Kasumi-1 (cell line): ENCODE data around the gene RNF126.

Experiments used
- DNase-seq, 2 experiments: peaks; one replicate each; lab custom pipeline; 2025; lab: John Stamatoyannopoulos, UW

RNF126 gene

DNA sequence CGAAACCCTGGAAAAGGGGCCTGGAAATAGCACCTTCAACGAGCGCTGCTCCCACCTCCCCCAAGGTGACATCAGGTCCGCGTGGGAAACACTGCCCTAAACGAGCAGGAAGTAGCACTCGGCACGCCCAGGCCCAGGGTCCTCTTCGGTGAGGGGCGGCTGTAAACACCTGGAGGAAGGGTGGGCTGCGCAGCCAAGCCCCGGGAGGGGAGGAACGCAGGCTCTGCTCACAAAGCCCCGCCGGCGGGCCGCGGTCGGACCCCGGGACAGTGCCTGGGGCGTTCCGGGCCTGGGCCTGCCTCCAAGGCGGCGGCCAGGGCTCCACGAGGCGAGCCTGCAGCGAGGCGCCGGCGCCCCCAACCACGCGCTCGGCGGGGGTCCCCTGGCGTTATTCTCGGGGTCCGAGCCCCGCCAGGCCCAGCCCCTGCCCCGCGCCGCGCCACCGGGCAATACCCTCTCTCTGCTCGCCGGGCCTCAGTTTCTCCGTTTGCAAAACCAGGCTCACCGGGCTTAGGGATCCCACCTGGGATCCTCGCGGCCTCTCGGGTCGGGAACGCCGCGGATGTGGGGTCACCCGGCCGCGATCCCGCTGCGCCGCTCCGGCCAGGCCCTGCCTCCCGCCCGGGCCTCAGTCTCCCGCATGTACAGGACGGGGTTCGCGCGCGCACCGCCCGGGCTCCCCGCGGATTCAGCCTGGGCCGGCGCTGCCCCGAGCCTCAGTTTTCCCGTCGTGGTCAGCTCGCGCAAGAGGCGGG lies 630 bp downstream of the RNF126 start:
- peak; percentile 14 to 38 for DNase-seq

DNA sequence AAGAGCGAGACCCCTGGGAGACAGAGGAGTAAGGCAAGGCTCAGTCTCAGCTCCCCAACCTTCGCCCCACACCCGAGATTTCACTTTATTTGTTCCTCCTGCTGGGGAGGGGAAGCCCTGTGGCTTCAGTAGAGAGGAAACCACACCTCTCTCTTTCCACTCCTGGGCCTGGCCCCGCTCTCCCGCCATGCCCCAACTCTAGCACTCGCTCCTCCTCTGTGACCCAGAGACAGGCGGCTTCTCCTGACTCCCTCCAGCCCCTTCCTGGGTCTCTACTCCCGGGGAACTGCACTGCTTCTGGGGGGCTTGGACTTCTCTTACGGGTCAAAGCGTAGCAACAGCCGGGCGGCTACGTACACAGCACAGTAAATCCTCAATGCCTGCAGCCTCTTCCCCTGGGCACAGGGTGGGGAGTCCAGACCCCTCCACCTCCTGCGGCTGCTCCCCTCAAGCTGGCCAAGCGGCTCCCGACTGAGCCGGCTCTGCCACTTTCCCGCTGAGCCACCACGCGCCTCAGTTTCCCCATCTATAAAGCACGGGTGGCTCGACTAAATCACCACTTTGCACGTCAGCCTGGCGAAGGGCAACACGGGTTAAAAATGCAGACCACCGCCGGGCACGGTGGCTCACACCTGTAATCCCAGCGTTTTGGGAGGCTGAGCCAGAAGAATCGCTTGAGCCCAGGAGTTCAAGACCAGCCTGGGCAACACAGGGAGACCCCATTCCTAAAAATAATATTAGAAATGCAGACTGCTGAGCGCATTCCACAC lies 1.4 kb downstream of the RNF126 start:
- DNase-seq, result peak; percentile 65 to 70

DNA sequence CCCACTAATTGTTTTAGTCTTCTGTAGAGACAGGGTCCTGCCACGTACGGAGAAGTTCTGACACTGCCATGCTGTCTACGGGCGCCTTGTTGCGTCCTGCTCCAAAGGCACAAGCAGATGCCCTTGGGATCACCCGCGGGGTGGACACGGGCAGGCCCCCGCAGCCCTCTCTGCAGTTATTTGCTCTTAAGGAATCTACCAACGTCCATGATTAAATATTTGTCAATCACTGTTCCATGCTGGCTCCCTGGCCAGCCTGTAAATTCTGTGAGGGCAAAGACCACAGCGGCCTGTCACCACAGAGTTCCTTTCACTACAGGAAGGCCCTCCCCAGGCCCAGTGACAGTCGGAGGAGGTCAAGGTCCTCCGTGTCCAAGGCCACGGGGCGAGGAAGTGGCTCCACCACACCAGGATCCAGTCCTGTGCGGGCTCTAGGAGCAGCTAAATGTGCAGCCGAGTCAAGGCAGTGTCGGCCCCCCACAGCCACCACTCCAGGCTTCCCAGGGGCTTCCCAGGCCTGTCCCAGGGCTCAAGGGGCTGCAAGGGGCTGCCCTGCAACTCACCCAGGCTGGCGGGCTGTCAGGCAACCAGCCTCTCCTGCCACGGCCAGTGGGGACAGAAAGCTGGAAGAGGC lies 2.1 kb downstream of the RNF126 start:
- DNase-seq, result no peak

- DNase-seq, result no peak
Measured at GRCh38 chr19:658916-659839, 3.8 kb downstream of the RNF126 start.

DNA sequence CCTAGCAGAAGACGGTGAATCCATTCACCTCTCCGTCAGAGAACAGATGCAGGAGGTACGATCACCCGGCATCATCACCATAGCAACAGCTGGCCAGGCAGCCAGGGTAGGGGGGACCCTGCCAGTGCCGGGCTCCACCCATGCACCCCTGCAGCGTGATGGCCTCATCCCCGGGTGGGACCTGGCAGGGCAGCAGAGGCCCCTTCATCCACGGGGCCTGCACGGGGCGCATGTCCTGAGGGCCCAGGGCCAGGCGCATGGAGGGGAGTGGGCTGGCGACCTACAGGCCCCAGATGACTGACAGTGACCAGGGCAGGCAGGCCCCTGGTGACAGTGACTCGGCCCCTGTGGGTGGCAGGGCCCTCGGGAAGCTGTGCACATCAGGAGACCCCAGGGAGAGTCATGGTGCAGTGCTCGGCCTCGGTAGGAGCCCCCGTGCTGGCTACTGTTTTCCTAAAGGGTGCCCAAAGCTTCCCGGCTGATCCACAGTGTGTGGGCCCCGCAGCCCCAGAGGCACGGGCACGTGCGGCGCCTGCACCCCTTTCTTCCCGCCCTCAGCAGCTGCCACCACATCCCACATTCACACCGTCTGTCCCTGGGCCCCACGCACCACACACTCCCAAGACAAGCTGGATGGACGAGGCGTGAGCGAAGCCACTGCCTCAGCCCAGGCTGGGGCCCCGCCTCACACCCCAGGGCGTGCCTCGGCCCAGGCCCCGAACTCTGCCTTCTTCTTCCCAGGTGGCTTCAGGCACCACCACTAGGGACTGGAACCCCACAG lies 4.8 kb downstream of the RNF126 start:
- DNase-seq, result no peak

- no peak for DNase-seq
Measured at GRCh38 chr19:657611-658010, 5.4 kb downstream of the RNF126 start.

DNA sequence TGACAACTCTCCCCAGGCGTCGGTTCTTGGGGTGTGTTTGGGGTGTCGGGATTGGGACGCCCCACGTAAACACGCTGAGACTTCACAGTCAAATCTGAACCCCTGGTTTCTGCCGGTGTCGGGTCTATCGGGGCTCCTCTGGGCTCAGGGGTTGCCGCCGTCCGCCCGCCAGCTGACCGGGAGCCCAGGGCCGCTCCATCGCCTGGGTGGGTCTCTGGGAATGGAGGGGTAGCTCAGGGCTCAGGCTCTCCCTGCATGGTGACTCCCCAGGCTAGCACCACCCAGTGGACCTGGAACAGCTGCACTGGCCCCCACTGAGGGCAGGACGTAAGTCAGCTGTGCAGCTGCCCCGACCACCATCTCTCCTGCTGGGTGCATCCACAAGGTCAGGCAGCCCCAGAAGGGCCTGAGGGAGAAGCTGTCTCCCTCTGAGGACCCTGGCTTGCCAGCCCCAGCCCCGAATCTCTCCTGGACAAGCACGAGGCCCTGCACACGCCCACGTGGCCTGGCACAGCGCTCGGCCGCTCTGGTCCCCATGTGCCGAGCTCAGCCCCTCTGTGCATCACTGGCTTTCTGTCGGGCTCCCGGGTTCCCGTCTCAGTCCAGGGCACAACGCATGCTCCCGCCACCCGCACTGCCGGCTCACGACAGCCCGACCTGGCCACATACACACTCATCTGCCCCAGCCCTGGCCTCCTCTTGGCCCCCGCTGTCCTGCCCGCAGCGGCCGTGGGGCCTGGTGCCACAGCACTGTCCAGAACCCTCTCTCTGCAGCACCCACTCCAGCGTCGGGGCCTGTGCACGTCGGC lies 6.1 kb downstream of the RNF126 start:
- DNase-seq, result no peak

- no peak for DNase-seq
Measured at GRCh38 chr19:655691-656090, 7.3 kb downstream of the RNF126 start.

DNA sequence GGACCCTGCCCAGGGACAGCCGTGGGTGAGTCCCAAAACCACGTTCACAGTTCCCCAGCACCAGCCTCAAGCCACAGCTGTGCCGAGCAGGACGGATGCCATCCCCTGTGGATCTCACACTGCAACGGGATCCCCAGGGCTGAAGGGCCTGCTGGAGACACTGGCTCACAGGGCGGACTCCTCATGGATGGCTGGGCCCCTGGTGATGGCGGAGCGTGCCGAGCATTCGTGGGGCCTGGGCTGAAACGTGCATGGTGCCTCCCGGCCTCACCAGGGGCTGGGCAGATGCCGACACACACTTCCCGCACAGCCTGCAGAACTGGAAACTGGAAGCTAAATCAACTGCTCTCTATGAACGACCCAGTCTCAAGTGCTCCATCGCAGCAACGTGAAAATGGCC lies 9.6 kb downstream of the RNF126 start:
- no peak for DNase-seq

DNA sequence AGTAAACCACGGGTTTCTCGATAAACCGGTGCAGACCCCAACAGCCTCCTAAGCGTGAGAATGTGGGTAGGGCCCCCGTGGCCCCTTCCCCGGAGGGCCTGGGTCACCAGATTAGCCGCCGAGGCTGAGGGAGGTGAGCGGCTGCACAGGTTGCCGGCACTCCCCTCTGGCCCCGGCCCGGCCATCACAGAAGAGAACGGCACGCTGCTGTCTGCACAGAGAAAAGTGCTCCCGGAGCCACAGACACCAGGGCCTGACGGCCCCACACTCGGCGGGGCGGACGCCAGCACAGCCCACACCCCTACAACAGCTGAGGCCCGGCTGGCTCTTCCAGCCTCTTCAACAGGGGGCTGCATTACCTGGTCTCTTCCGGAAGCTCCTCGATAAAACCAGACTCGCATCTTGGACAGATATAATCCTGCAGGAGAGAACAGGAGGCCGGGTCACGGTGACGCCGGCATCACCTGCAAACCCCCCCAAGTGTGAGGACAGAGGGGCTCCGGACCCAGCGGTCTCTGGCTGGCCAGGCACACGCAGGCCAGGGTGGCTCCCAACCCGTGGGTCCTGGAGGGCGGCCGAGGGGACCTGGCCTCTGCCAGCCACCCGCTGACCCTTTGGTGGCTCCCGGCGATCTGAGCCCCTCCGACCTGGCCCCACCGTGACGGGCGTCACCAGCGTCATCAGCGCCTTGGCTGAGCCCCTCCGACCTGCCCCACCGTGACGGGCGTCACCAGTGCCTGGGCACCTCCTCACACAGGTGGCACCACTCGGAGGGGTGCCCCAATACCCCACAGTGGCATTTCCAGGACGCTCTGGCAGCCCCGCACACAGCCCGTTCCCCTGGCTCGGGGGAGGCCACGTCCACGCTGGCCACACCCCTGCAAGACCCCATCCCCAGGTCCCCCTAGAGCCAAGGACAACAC lies 10.3 kb downstream of the RNF126 start:
- DNase-seq, result no peak

DNA sequence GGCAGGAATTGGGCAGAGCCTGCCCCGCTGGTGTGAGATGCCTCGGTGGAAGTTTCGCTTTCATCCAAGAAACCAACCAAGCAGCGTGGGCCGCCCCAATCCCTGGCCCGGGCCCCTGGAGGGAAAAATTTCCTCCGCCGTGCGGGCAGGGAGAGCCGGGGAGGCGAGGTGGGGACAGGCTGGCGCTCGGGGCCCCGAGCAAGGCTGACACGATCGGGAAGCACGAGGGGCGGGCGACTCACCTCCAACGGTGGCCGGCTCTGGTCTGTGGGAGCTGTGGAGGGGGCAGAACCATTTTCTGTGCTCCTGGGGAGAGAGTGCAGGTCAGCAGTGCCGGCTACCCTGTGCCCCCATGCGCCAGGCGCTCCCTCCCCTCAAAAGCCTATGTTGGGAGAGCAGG lies 11.0 kb downstream of the RNF126 start:
- DNase-seq, result no peak

DNA sequence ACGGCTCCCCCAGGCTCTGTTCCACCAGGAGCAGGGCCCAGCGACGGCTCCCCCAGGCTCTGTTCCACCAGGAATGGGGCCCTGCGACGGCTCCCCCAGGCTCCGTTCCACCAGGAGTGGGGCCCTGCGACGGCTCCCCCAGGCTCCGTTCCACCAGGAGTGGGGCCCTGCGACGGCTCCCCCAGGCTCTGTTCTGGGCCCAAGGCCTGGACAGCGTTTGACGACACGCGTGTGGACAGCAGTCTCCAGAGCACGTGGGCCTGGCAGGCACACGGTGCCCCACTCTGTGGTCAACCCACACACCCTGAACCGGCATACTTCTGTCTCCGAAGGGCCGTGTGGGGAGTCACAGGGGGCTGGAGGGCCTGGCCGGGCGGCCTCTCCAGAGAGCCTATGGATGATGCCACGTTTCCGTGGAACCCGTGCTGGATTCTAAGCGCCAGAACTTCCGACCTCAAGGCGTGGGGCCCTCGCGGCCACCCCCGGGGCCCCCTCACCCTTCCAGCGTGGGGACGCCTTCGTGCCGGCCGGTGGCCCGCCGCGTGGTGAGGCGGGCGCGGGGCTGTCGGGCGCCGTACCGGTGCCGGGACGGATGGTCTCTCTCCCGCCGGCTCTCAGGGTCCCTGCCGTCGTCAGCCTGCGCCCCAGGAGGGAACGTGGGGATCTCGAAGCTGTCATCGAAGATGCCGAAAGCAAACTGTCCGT lies 11.7 kb downstream of the RNF126 start:
- no peak for DNase-seq

GRCh38 chr19:650121-650520 lies 12.9 kb downstream of the RNF126 start:
- DNase-seq, result no peak

GRCh38 chr19:648904-649801 lies 13.9 kb downstream of the RNF126 start:
- no peak for DNase-seq

GRCh38 chr19:648305-648704 lies 14.7 kb downstream of the RNF126 start:
- DNase-seq, result no peak

DNA sequence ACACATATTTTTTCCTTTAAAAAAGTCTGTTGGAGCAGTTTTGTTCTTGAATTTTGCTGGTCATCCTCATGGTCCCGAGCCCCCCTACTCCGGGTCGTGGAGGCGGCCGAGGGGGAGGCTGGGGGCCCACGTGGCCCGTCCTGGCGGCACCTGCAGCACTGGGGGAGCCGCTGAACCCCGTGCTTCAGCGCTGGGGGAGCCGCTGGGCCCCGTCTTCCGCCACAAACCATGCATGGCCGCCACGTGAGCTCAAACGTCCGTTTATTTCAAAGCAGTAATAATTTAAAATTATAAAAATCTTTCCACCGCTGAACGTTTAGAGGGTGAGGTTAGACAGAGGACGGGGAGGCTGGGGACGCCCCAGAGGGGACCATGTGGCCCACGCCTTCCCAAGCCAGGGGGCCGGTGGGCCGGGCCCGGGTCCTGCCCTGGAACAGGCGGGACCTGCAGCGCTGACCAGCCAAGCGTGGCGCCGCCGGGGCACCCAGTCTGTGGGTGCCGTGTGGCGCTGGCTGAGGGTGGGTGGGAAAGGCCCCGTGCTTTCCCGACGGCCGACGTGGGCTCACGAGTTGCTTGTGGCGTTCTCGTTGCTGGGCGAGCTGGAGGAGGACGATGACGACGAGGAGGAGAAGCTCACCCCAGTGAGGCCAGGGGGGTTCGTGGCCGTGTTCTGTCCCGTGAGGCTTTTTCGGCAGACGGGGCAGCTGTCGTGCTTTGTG lies 15.3 kb downstream of the RNF126 start:
- no peak for DNase-seq
